ELR (cell line): ENCODE data around the gene PHF2.
A peak's percentile ranks its signal among the peaks of the same experiment; 100 is the strongest.

ENCODE experiments used
- DNase-seq: peaks from one replicate; pipeline ENCODE4 v3.0.0-alpha.2; 2015; ENCODE audit warnings: low read depth

Gene PHF2

DNA sequence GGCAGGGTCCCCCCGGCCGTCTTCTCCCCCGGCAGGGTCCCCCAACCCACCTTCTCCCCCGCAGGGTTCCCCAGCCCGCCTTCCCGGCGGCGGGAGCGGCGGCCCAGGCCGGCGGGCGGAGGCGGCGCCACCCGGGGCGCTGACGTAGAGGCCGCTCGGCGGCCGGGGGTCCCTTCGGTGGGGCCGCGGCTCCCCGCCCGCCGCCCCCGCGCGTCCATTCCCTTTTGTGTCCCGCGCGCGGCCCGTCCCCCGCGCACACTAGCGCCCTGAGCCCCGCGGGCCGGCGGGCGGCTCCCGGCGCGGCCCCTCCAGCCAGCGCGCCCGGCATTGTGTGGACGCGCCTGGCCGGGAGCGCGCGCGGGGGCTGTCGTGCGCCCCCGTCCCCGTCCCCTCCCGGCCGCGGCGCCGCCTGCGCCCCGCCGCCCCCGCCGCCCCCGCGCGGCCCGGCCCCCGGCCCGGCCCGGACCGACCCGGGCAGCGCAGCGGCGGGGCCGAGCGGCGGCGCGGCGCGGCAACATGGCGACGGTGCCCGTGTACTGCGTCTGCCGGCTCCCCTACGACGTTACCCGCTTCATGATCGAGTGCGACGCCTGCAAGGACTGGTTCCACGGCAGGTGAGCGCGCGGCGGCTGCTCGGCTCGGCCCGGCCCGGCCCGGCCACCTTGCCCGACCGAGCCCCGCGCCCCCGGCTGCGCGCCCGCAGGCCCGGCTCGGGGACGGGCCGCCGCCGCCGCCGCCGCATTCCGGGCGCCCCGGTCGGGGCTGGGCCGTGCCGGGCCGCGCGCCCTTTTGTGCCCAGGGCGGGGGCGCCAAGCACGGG lies at the start of gene PHF2:
Gene PHF2, plus strand, starts transcription at position 327 of the 820 bp plus-strand sequence. Its CDS starts 190 bp downstream, at position 517.
- peak; percentile 36 for DNase-seq

DNA sequence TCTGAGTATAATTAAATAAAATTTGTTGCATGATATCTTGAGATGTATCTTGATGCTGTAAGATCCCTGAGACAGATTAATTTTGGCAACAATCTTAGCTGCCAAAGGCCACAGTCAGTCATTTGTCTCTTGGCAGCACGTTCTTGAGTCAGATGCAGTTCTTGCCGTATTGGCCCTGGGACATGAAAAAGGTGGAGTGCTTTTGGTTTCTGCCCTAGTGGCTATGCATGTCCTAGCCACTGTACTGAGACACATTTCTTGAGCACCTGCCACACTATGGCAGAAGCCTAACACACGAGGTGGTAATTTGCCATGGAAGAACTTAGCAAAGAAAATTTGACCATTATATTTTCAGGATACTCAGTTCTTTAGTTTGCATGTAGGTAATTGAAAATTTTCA lies 45.0 kb upstream of the PHF2 start:
- peak; percentile 6 for DNase-seq

DNA sequence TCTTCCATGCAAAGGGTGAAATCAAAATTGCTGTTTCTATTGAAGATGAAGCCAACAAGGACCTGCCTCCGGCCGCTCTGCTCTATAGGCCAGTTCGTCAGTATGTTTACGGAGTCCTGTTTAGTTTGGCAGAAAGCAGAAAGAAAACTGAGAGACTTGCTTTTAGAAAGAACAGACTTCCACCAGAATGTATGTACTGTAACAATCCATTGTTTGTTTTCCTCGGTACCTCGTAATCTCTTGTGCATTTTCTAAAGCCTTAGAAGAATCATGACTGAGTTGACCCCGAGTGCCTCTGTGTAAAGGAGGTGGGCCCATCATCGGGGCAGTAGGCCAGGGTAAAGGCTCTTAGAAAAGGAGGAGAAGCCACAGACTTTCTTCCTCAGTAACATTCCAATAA lies 44.2 kb upstream of the PHF2 start:
- DNase-seq, result no peak

DNA sequence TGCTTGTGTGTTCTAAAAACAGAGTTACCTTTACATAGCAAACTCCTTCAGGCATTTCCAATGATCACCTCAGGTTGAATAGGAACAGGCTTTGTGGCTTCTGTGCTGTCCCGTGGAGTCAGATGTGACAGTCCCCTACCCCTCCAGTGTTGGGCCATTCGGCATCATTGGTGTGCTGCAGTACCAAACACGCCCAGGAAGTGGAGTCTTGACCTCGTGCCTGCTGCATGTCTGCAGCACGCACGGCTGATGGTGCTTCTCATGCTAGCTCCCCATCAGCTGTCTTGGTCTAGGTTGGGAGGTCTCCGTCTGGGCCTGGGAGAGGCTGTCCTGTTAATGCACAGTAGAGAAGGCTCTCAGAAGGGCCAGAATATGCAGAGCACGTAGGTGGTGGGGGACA lies 42.5 kb upstream of the PHF2 start:
- no peak for DNase-seq

DNA sequence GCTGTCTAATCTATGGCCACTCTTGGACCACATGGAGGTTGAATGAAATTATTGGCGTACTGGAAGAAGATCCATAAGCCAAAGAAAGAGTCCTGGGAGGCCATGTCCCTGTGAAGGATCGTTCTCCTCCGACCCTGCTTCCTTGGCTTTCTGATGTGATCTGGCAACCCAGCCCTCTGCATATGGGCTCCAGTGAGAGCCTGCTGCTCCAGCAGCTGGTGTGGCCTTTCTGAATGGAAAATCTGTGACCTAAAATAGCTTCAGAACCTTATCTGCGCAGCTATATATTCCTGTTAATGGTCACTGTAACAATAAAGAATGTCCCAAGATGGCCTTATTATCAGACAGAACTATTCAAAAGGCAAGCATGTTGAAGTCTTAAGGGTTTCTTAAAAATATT lies 40.2 kb upstream of the PHF2 start:
- DNase-seq, result no peak

DNA sequence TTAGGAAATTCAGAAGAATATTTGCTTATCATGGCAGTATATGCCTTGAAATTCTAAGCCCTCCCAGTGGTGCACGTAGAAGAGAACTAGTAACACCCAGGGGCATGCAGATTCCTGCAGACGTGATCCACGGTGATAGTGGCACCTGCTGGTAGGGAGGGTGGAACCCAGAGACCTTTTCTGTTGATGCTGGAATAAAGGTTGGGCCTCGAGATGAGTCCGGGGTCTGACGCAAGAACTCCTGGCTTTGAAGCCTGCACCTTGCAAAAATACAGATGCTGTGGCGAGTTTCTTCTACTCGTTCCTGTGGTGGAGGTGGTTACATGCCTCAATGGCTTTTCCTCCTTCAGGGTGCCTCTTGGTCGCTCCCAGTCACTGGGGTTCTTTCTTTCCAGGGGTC lies 39.5 kb upstream of the PHF2 start:
- no peak for DNase-seq

DNA sequence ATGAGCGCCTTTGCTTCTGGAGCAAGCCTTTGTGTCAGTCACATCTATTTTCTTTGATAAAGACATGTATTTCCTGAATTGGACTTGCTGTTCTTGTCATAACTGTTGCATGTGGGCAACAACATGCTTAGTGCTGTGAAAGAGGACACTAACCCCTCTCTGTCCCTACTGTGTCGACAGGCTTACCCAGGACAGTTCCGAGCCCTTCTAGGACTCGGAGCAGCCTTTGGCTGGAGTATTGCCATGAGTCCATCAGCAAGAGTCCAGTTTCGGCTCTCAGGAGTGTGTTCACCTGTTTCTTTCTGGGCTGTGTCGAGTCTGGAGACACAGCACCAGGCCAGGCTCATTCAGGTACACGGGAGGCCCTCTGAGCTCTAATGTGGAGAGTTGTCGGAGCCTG lies 36.1 kb upstream of the PHF2 start:
- DNase-seq, result no peak

DNA sequence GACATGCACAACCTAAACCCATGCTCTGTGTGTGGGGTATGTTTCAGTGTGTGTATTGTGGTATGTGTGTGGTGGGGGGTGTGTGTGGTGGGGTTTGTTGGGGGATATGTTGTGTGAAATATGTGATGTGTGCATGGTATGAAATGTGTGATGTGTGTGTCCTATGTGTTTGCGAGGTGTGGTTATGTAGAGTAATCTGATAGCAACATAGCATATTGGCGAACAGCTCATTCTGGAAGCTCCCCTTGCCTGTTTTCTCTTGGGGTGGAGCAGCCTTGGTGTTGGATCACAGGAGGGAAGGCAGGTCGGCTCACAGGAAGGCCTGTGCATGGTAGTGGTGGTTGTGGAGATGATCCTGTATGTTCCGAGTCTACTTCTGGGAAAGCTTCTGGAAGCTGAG lies 35.4 kb upstream of the PHF2 start:
- DNase-seq, result no peak

DNA sequence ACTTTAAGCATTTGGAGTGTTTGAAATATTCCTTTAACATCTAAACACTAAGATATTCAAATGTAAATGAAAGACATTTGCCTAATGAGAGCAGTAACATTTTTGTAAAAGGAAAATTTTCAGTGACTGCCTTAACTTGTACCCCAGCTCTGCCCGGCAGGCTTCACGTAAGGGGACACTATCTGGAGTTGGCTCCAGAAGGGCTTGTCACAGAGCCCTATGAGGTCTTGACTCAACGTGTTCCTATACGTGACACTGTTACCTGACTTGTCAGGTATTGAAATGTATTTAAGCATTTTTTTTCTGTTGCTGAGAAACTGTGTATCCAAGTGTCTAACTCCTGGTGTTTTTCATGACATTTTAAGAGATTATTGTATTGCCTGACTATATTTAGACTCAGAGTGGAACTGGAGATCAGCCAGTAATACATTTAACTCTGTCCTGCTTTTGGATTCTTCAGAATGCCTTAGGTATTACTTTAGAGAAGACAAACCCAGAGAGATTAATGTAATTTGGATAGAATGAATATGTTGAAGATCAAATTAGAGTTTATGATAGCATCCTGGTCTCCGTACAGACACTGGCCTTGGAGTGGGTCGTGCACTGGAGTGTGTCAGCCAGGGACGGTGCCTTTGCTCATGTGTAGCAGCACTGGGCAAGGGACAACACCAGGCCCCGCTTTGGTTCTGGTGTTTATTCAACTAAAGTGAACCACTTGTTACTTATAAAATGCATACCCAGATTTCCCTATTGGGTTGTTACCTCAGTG lies 34.6 kb upstream of the PHF2 start:
- no peak for DNase-seq

DNA sequence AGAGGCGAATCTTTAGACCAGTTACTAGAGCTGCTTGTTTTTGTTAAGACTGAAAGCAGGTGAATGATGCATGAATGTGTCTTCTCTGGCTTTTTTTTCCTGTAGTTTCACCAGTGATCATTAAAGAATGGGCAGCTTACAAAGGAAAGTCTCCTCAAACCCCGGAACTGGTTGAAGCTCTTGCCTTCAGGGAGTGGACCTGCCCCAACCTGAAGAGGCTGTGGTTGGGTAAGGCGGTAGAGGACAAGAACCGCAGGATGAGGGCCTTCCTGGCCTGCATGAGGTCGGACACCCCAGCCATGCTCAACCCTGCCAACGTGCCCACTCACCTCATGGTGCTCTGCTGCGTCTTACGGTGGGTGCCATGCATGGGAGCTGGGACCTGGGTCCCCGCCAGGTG lies 33.3 kb upstream of the PHF2 start:
- DNase-seq, result no peak

DNA sequence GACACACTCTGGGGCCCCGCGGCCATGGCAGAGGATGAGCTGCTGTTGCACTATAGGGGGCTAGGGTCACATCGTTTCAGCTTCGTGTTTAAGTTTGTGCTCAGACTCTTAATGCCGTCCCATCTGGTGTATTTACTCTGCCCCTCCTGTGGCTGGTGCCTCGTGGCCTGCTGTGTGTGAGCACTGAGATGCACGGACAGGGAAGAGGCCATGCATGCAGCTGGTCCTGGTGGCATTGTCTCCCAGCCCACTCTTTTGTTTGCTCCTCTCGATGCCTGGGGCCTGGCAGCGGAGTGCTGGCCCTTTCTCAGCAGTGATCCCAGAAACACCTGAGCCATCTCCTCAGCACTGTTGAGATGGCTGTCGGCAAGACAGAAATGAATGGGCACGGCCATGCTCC lies 30.0 kb upstream of the PHF2 start:
- no peak for DNase-seq

DNA sequence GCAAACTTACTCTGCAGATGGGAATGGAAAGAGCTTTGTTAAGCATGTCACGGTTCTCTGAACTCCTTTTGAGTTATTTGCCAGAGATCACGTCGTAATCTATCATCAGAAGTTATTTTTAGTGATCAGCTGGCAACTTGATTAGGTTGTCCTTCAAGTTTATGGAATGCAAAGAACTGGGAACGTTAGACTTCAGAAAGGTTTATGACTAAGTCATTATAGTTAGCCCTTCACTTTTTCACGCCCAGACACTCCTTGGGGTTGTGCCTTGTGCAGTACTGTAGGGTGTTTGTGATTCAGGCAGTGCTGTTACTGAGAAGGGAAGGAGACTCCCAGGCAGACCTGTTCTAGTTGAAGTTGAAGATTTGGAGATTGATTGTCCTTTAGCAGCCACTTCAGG lies 26.8 kb upstream of the PHF2 start:
- DNase-seq, result no peak

DNA sequence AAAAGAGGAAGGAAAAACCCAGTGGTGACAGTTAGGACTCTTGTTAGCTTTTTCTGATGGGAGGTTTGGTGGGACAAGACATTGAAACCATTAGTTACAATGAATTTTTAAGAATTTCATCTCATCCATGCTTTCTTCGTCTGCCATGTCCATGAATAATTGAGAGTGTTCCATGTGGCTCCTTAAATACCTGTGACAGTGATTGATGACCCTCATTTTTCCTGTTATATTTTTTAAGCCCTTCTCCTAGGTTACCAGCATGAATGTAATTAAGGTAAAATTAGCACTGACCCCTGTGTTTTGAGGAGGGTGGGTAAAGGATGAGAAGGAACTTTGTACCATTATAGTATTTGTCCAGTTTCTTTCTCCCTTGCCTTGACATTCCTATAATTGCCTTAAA lies 23.5 kb upstream of the PHF2 start:
- no peak for DNase-seq

DNA sequence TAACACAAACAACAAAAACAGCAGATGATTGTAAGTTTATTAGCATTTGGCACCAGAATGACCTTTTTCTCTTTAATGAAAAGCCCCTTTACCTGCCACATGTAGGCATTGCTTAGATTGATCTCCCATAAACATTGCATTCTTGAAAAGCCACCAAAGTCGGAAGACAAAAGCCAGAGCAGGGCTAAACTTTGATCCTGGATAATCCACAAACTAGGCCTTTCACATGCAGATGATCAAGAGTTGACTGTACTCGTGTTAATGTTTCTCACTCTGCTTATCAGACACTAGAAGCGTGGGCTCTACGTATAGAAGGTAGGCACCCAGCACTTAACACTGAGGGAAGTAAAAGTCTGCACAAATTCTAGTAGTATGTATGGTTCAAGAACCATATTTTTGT lies 21.0 kb upstream of the PHF2 start:
- no peak for DNase-seq

DNA sequence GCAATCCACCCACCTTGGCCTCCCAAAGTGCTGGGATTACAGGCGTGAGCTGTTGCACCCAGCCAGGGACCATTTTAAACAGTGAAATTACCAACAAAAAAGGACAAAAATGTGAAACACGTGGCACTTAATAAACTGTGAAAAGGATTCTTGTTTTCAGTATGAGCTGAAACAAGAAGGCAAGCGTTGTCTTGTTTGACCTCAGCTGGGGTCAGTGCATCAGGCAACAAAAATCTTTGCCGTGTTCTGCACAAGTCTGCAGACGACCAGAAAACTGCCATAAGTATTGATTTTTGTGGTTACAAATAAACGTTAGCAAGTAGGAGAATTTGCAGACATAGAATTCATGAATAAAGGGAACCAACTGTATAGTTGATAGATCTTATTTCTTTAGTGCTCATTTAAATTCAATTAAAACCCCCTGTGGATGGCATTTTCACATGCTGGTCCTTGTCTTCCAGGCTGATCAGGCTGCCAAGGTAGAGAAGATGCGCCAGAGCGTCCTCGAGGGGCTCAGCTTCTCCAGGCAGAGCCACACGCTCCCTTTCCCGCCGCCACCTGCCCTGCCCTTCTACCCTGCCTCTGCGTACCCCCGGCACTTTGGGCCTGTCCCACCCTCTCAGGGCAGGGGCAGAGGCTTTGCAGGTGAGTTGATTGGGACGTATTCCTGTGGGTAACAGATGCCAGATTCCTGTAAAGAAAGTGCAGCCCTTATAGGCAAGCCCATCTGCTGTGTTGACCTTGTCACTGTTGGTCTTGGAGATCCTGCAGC lies 18.8 kb upstream of the PHF2 start:
- no peak for DNase-seq

DNA sequence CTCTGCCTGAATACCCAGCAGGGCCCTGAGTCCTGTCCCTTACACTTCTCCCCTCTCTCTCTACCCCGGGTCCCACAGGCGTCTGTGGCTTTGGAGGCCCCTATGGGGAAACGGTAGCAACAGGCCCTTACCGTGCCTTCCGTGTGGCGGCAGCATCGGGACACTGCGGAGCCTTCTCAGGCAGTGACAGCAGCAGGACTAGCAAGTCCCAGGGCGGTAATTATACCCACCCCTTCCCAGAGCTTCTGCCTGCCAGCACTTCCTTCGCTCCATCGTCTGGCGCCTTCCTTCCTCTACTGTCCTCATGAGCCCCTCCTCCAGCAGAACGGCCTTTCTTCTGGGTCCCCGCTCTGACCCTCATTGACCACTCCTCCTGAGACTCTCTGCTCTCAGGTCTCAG lies 17.9 kb upstream of the PHF2 start:
- no peak for DNase-seq

DNA sequence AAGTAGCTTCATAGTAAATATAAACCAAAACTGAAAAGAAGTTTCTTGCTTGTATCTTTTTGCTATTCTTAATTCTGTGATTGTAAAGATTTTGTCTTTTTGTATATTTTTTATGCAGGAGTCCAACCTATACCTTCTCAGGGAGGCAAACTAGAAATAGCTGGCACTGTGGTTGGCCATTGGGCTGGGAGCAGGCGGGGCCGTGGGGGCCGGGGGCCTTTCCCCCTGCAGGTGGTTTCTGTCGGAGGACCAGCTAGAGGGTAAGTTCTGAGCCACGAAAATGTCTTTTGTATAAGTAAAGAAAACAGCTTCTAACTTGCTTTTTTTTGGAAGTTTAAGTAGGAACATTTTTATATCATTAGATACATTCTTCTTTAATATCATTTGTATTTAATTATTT lies 15.4 kb upstream of the PHF2 start:
- DNase-seq, result no peak

DNA sequence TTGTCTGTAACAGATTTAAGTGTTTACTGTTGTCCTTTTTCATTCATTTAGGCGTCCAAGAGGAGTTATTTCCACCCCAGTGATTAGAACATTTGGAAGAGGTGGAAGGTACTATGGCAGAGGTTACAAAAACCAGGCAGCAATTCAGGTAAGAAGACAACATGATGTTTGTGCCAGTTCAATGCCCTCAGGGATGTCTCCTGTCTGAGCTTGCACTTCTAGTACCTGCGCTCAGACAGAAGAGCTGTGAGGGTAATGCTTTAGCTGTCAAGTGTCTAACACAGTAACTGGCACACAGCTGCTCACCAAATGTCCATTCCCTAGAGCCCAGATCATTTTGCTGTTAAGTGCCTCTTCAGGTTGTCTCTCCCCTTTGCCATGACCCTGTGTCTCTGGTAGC lies 14.2 kb upstream of the PHF2 start:
- no peak for DNase-seq

DNA sequence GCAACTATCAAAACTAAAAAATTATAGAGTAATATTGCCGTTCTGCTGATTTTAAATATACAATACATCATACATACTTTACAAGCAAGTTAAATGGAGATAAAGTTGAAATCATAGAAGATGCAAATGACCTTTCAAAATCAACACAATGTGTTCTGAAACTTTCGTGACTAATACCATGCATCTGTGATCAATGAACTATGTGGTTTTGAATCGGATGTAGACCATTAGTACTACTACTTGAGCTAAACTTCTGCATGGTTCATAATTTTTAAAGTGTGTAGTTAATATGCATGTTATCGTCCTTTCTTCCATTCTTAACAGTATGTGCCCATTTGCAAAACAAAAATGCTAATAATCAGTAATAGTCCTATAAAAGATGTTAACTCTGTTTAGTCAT lies 11.3 kb upstream of the PHF2 start:
- no peak for DNase-seq

DNA sequence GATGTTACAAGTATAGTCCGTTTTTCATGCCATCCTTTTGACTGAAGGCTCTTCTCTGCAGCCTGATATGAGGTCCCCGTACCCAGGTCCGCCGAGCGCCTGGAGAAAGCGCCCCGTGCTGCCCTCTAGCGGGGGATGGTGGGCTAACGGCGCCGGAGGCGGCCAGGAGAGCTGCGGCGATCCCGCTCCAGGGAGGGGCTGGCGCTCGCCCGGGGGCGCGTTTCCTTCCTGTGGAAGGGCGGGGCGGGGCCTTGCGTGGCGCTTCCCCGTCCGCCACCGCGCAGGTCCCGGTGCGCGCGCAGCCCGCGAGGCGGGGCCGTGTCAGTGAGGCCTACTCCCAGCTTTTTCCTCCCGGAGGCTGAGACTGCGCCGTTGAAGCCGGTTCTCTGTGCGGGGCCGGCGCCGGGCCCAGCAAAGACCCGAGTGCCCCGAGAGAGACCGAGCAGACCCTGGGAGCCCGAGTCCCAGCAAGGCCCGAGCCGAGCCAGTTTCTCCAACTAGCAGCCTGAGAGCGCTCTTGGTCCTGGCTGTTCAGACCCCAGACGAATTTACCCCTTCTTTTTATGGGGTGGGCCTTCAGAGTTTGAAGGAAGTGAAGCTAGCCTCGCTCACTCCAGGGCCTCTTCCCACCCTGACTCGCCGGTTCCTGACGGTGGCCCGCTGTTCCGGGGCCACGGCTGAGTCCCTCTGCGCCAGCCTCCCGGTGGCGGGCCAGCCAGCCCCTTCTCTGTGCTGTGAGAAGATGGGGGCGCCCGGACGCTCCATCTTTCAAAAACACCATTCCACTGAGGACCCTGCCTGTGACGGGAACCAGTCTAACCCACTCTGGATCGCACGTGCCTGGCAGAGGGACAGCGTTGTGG lies 9.7 kb upstream of the PHF2 start:
- DNase-seq, result peak; percentile 96

DNA sequence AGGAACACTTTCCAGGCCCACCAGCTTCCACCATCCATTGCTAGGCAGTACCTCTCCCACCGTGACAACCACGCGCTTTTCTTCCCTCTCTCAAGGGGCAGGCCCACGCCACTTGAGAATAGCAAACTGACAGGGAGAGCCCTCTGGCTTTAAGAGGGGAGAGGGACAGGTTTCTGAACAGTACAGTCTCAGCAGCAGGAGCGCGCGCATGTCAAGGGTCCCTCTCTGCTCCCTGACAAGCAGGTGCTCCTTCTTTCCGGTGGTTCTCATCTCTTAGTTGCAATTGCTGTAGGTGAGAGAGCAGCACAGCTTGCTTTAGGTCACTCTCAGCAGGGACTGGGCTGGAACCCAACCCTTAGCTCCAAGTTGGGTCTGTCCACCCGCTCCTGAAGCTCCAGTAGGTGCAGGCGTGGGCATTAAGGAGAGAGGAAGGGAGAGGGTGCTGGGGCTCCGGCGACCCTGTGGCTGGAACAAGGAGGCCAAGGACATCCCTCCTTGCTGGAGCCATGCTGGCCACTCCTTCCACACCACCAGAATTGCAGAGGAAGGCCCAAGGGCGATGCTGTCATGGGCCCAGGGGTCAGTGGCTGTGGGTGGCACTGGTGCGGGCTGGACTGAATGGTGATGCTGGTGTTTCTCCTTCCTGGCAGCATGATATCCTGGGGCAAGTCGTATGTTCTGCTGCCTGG lies 9.0 kb upstream of the PHF2 start:
- DNase-seq, result peak; percentile 10
